Transverse colon (tissue), 4 donors: ENCODE measurements around the gene PYGO1. TPM values are rescaled to one million over a fixed set of nuclear protein-coding genes. Genes with fewer than 3 reads are reported as not detected.
A peak's percentile ranks its signal among the peaks of the same experiment; 100 is the strongest.
"Not testable (repeated sequence)": the region's sequence is repeated elsewhere in the genome, so short reads cannot be mapped to it uniquely, and the experiment has no call there.

Source experiments
- DNase-seq: peaks from one replicate; pipeline ENCODE4 v3.0.0-alpha.2; 2019
- H3K27ac ChIP-seq, 4 donors: fragments of 200-600 bp; sonication (generic); 2 replicates each; pipeline ENCODE4 v1.5.1; 2016 to 2018; ENCODE audit warnings: inconsistent platforms in 4 of 4
- H3K27me3 ChIP-seq: fragments of 200-600 bp; sonication (generic); 2 replicates; pipeline ENCODE4 v1.5.1; 2017; ENCODE audit warnings: inconsistent platforms
- H3K36me3 ChIP-seq, 4 donors: fragments of 200-600 bp; sonication (generic); 2 replicates each; pipeline ENCODE4 v1.5.1; 2017 to 2019; ENCODE audit warnings: inconsistent platforms in 4 of 4
- H3K4me1 ChIP-seq, 4 donors: fragments of 200-600 bp; sonication (generic); 2 replicates each; pipeline ENCODE4 v1.5.1; 2017 to 2020; ENCODE audit warnings: inconsistent platforms in 4 of 4
- H3K4me3 ChIP-seq, 4 donors: fragments of 200-600 bp; sonication (generic); 1 replicate in 1 of 4; 2 replicates in 3 of 4; pipeline versions ENCODE4 v1.5.1 to v1.6.1; 2017 to 2019; ENCODE audit warnings: inconsistent platforms in 4 of 4
- H3K9me3 ChIP-seq, 2 donors: fragments of 200-600 bp; sonication (generic); 2 replicates each; pipeline ENCODE4 v1.5.1; 2017 to 2019; ENCODE audit warnings: inconsistent platforms in 2 of 2
- EP300 ChIP-seq: sonication (generic); formaldehyde crosslinking; IDR thresholded peaks from one replicate; pipeline ENCODE4 v1.6.1; 2017; ENCODE audit warnings: antibody characterized with exemption, low read depth
- POLR2A ChIP-seq: fragments of 450-650 bp; IDR thresholded peaks from one replicate; pipeline ENCODE4 v1.6.1; 2016; ENCODE audit warnings: antibody characterized with exemption, mild to moderate bottlenecking, moderate library complexity
- POLR2AphosphoS5 ChIP-seq, 3 donors: sonication (generic); formaldehyde crosslinking; IDR thresholded peaks; one replicate each; pipeline ENCODE4 v1.6.1; 2016; ENCODE audit warnings: antibody characterized with exemption in 3 of 3
- WGBS, 2 donors: methylation state at CpG; one replicate each; pipeline ENCODE4 v1.1.5; 2018; ENCODE audit warnings: low coverage in 1 of 2; 5-methylcytosine and 5-hydroxymethylcytosine counted together
- in situ Hi-C, 4 donors: fragments of 200-750 bp; cut with MboI; loops; one replicate each; pipeline versions ENCODE4 v1.15.0 to v1.15.1; 2017; ENCODE audit warnings: low sequenced_read_pairs in 3 of 4, low pct_ligation_motif_present in 1 of 4, low pct_unique_long_range_greater_than_20kb in 1 of 4
- intact Hi-C: fragments of 100-400 bp; cut with DNase I; formaldehyde crosslinking; loops from one replicate; pipeline ENCODE4 v1.15.1; 2023; ENCODE audit warnings: low total_unique reads
- total RNA-seq, 4 donors: library from RNA; depleted of rRNA; stranded (reverse); fragments of >200 nt; gene quantifications; one replicate each; pipeline ENCODE4 v1.1.0, GENCODE V29; 2016
- TF ChIP-seq, protein P1 (sequence below), 5 experiments: fragments of 200-600 bp in 3 of 5; fragments of 450-650 bp in 2 of 5; sonication (generic) in 3 of 5; IDR thresholded peaks; 1 replicate in 2 of 5; 2 replicates in 3 of 5; pipeline ENCODE4 v1.5.1; 2016 to 2017; ENCODE audit warnings: antibody characterized with exemption in 5 of 5, inconsistent platforms in 3 of 5, mild to moderate bottlenecking in 2 of 5, moderate library complexity in 1 of 5

PYGO1 gene
- total RNA-seq, 4 donors from 2014 or later: 0.37 to 3.4 (median 2.8) TPM

DNA sequence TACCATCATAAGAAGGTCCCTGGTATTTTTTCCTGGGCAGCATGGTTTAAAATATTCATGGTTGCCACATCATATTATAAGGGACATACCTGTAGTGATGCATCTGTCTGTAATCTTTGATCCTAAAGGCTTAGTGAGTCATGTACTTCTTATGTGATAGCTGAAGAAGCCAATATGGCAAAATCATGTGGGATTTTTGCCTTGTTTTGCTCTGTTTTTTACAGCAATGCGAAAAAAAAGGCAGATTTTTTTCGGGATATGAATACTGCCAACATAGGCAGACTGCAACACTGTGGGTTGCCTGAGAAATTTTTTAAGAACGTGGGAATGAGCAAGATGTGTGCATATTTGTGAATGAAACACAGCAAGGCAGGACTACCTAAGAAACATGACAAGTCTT lies 11.3 kb upstream of the PYGO1 start:
- Histone ChIP-seq H3K4me1 (no peaks in the 10 kb centered on the region), H3K27me3 (peaks cover 4% of the 10 kb centered on the region), H3K27ac (no peak overlapping the region), H3K36me3 (no peaks in the 10 kb centered on the region), H3K4me3 (no peak overlapping the region), H3K9me3 (no peaks in the 10 kb centered on the region)
- intact Hi-C loops: no loop called here
- DNase-seq: no peak
- TF ChIP-seq, protein P1, sequence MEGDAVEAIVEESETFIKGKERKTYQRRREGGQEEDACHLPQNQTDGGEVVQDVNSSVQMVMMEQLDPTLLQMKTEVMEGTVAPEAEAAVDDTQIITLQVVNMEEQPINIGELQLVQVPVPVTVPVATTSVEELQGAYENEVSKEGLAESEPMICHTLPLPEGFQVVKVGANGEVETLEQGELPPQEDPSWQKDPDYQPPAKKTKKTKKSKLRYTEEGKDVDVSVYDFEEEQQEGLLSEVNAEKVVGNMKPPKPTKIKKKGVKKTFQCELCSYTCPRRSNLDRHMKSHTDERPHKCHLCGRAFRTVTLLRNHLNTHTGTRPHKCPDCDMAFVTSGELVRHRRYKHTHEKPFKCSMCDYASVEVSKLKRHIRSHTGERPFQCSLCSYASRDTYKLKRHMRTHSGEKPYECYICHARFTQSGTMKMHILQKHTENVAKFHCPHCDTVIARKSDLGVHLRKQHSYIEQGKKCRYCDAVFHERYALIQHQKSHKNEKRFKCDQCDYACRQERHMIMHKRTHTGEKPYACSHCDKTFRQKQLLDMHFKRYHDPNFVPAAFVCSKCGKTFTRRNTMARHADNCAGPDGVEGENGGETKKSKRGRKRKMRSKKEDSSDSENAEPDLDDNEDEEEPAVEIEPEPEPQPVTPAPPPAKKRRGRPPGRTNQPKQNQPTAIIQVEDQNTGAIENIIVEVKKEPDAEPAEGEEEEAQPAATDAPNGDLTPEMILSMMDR (IDR thresholded peaks at IDR 0.05): no peak
- TF ChIP-seq EP300 (no peak), POLR2AphosphoS5 (IDR thresholded peaks at IDR 0.05) (no peak), POLR2A (no peak)
- WGBS, 2 donors: 87 to 91% methylated on average over 3 of the region's 3 CpGs
- in situ Hi-C loops: no loop called here

DNA sequence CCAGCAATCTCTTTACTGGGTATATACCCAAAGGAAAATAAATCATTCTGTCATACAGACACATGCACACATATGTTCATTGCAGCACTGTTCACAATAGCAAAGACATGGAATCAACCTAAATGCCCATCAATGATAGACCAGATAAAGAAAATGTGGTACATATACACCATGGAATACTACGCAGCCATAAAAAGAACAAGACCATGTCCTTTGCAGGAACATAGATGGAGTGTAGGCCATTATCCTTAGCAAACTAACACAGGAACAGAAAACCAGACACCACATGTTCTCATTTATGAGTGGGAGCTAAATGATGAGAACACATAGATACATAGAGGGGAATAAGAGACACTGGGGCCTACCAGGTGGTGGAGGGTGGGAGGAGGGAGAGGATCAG lies 4.9 kb upstream of the PYGO1 start:
- in situ Hi-C loops, H3K27ac ChIP-seq, H3K9me3 ChIP-seq, H3K36me3 ChIP-seq, DNase-seq, H3K4me1 ChIP-seq, H3K4me3 ChIP-seq, intact Hi-C loops: not testable (repeated sequence)
- peaks cover 26% of the 10 kb centered on the region for H3K27me3 ChIP-seq
- WGBS, 2 donors: 80 to 97% methylated on average over 1 of the region's 1 CpG

DNA sequence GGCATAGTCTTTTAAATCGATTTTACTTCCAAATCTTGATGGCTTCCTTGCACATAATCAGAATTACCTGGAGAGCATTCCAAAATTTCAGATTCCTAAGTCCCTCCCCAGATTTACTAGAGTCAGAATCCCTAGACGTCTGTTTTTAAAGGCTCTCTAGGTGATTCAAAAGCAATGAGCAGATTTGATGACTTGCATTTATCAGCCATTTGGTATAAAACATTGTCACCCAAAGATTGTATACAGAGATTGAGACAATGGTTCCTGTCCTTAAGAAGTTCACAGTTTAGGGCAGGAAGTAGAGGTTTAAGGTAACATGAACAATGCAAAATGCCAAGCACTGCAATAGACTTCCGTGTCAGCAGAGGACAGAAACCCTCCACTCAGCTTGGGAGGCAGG lies 2.6 kb upstream of the PYGO1 start:
- WGBS, 2 donors: 71 to 74% methylated on average over 2 to 3 of the region's 3 CpGs
- Histone ChIP-seq H3K36me3 (no peaks in the 10 kb centered on the region), H3K27me3 (peaks cover 46% of the 10 kb centered on the region), H3K4me3 (no peak overlapping the region), H3K4me1 (peaks cover 0 to 7% (median 0%) of the 10 kb centered on the region in 4 donors), H3K9me3 (no peaks in the 10 kb centered on the region), H3K27ac (no peak overlapping the region)
- in situ Hi-C loops: no loop called here
- DNase-seq: no peak
- no peak for TF ChIP-seq EP300
- intact Hi-C loops: no loop called here

DNA sequence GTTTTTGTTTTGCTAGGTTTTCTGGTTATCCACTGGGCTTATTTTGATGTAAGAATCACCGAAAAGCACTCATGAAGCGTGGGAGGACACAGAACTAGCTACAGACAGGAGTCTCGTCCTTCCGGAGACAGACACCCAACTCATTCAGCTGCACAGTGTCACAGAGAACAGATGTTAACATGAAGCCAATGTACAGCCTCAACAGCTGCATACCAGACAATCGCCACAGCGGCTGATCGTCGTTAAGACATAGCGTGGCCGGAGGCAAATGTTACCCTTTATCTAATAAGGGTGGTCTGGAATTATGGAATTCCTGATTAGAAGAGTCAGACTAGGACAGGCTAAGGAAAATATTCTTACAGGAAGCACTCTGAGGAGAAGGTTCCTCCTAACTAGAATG lies 1.1 kb upstream of the PYGO1 start:
- WGBS, 2 donors: 68 to 70% methylated on average over 6 to 10 of the region's 10 CpGs
- H3K36me3 ChIP-seq: no peaks in the 10 kb centered on the region
- peak overlapping the region in 2 of 4 donors; percentile 50 to 52 for H3K4me3 ChIP-seq
- no peak for DNase-seq
- intact Hi-C loops (no loop called here), in situ Hi-C loops (no loop called here)
- H3K4me1 ChIP-seq: peaks cover 0 to 7% (median 0%) of the 10 kb centered on the region in 4 donors
- TF ChIP-seq POLR2AphosphoS5 (IDR thresholded peaks at IDR 0.05) (no peak), EP300 (no peak), POLR2A (no peak)
- TF ChIP-seq, protein P1 (IDR thresholded peaks at IDR 0.05): no peak
- no peaks in the 10 kb centered on the region for H3K9me3 ChIP-seq
- H3K27ac ChIP-seq: peak overlapping the region in 1 of 4 donors; percentile 82
- peaks cover 61% of the 10 kb centered on the region for H3K27me3 ChIP-seq

DNA sequence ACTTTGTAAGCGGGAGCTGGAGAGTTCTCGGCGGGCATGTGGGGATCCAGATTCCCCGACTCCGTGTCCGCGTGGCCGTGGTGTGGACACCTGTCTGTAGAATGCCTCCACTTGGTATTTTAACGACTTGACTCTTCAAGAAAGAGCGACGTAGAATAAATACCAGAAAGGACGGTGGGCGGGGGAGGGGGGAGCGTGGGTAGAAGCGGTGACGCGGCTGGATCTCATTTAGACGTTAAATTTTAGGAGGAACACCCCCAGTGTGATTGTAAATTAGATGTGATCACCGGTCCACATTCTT lies 620 bp upstream of the PYGO1 start:
- H3K36me3 ChIP-seq: no peaks in the 10 kb centered on the region
- H3K4me1 ChIP-seq: peaks cover 0 to 7% (median 0%) of the 10 kb centered on the region in 4 donors
- H3K9me3 ChIP-seq: no peaks in the 10 kb centered on the region
- no peak for DNase-seq
- peak overlapping the region; percentile 65 to 92 (median 84) for H3K27ac ChIP-seq
- TF ChIP-seq POLR2A (no peak), EP300 (no peak), POLR2AphosphoS5 (IDR thresholded peaks at IDR 0.05) (no peak)
- TF ChIP-seq, protein P1 (IDR thresholded peaks at IDR 0.05): no peak
- in situ Hi-C loops (no loop called here), intact Hi-C loops (no loop called here)
- 9 to 27% methylated on average over 15 to 19 of the region's 19 CpGs for WGBS, 2 donors
- H3K27me3 ChIP-seq: peaks cover 63% of the 10 kb centered on the region
- peak overlapping the region; percentile 39 to 52 (median 47) for H3K4me3 ChIP-seq
